WTC11 (cell line): ENCODE data around the gene ANKIB1. TPM values are rescaled to one million over a fixed set of nuclear protein-coding genes. Genes with fewer than 3 reads are reported as not detected.

Experiments
- ATAC-seq: fragments of 200-7000 bp; cut with Tn5 transposase; 2 replicates; pipeline ENCODE4 v1.10.0; 2021; ENCODE audit warnings: mild to moderate bottlenecking, moderate library complexity
- CTCF ChIA-PET: fragments of 300-600 bp; sonication (Branson Sonifier 250); formaldehyde crosslinking; loops from one replicate; lab custom pipeline; 2021; ENCODE audit warnings: antibody characterized with exemption; lab: Charles Lee
- POLR2A ChIA-PET: fragments of 350-600 bp; sonication (Branson Sonifier 250); formaldehyde crosslinking; loops from one replicate; lab custom pipeline; 2021; ENCODE audit warnings: antibody characterized with exemption; lab: Charles Lee
- DNase-seq: peaks from one replicate; pipeline ENCODE4 v3.0.0; 2021; ENCODE audit warnings: low spot score
- H3K27ac Mint-ChIP-seq: 2 replicates; pipeline ENCODE4 v1.8.0; 2021; ENCODE audit warnings: mixed read lengths
- H3K27me3 Mint-ChIP-seq: 2 replicates; pipeline ENCODE4 v1.8.0; 2021; ENCODE audit warnings: low read depth, mild to moderate bottlenecking, moderate library complexity, mixed read lengths
- H3K36me3 Mint-ChIP-seq: 2 replicates; pipeline ENCODE4 v1.8.0; 2021; ENCODE audit warnings: mixed read lengths
- H3K4me1 Mint-ChIP-seq: 2 replicates; pipeline ENCODE4 v1.8.0; 2022; ENCODE audit warnings: mixed read lengths
- H3K4me3 Mint-ChIP-seq: 2 replicates; pipeline ENCODE4 v1.8.0; 2021; ENCODE audit warnings: mild to moderate bottlenecking, moderate library complexity, mixed read lengths
- H3K9me3 Mint-ChIP-seq: 2 replicates; pipeline ENCODE4 v1.8.0; 2021; ENCODE audit warnings: mixed read lengths
- ELF4 ChIP-seq: sonication (generic); formaldehyde crosslinking; IDR thresholded peaks from 2 replicates; pipeline ENCODE4 v1.8.1; 2022; ENCODE audit warnings: low read depth, mild to moderate bottlenecking, moderate library complexity, missing genetic modification reagents
- EMX1 ChIP-seq: fragments of 250-450 bp; sonication (Bioruptor Pico); IDR thresholded peaks from 2 replicates; pipeline ENCODE4 v1.8.0; 2021; ENCODE audit warnings: mild to moderate bottlenecking
- GRHL2 ChIP-seq: fragments of 250-450 bp; sonication (Bioruptor Pico); IDR thresholded peaks from 2 replicates; pipeline ENCODE4 v1.8.0; 2022; ENCODE audit warnings: mild to moderate bottlenecking, moderate library complexity; ENCODE audit not compliant: insufficient replicate concordance, severe bottlenecking
- IRF2 ChIP-seq: sonication (generic); formaldehyde crosslinking; IDR thresholded peaks from 2 replicates; pipeline ENCODE4 v1.8.0; 2022; ENCODE audit warnings: low read depth, missing genetic modification reagents, borderline replicate concordance
- JAZF1 ChIP-seq: fragments of 250-450 bp; sonication (Bioruptor Pico); IDR thresholded peaks from 2 replicates; pipeline ENCODE4 v1.9.0; 2021; ENCODE audit warnings: moderate library complexity, mild to moderate bottlenecking, inconsistent platforms
- KAT7 ChIP-seq: sonication (generic); formaldehyde crosslinking; IDR thresholded peaks from 2 replicates; pipeline ENCODE4 v1.8.1; 2023; ENCODE audit warnings: missing genetic modification reagents, mild to moderate bottlenecking, borderline replicate concordance
- SMAD3 ChIP-seq: sonication (generic); formaldehyde crosslinking; IDR thresholded peaks from 2 replicates; pipeline ENCODE4 v1.8.0; 2022; ENCODE audit warnings: missing genetic modification reagents, mild to moderate bottlenecking, borderline replicate concordance
- SOX15 ChIP-seq: fragments of 250-450 bp; sonication (Bioruptor Pico); IDR thresholded peaks from 2 replicates; pipeline ENCODE4 v1.9.0; 2021; ENCODE audit warnings: mild to moderate bottlenecking
- ZBTB21 ChIP-seq: sonication (generic); formaldehyde crosslinking; IDR thresholded peaks from 2 replicates; pipeline ENCODE4 v1.8.1; 2023; ENCODE audit warnings: mild to moderate bottlenecking, missing genetic modification reagents, borderline replicate concordance
- ZNF121 ChIP-seq: sonication (generic); formaldehyde crosslinking; IDR thresholded peaks from 2 replicates; pipeline ENCODE4 v1.8.0; 2023; ENCODE audit warnings: missing genetic modification reagents
- ZNF263 ChIP-seq: sonication (generic); formaldehyde crosslinking; IDR thresholded peaks from 2 replicates; pipeline ENCODE4 v1.8.1; 2022; ENCODE audit warnings: low read depth, mild to moderate bottlenecking, moderate library complexity, missing genetic modification reagents
- ZNF423 ChIP-seq: fragments of 250-450 bp; sonication (Bioruptor Pico); IDR thresholded peaks from 2 replicates; pipeline ENCODE4 v2.1.2; 2022; ENCODE audit warnings: mild to moderate bottlenecking, moderate library complexity
- total RNA-seq: library from RNA; stranded (reverse); gene quantifications from 3 replicates; pipeline ENCODE4 v1.2.3, GENCODE V29; 2021
- TF ChIP-seq, protein P1 (sequence below): fragments of 250-450 bp; sonication (Bioruptor Pico); IDR thresholded peaks from 2 replicates; pipeline ENCODE4 v1.9.0; 2021; ENCODE audit warnings: mild to moderate bottlenecking, borderline replicate concordance
- TF ChIP-seq, protein P2 (sequence below): sonication (generic); formaldehyde crosslinking; IDR thresholded peaks from 2 replicates; pipeline ENCODE4 v1.8.0; 2023; ENCODE audit warnings: mild to moderate bottlenecking, missing genetic modification reagents
- TF ChIP-seq, protein P3 (sequence below): sonication (generic); formaldehyde crosslinking; IDR thresholded peaks from 2 replicates; pipeline ENCODE4 v1.8.0; 2022; ENCODE audit warnings: mild to moderate bottlenecking, missing genetic modification reagents
- TF ChIP-seq, protein P4 (sequence below): sonication (generic); formaldehyde crosslinking; IDR thresholded peaks from 2 replicates; pipeline ENCODE4 v1.8.0; 2022; ENCODE audit warnings: missing genetic modification reagents
- TF ChIP-seq, protein P5 (sequence below): sonication (generic); formaldehyde crosslinking; IDR thresholded peaks from 2 replicates; pipeline ENCODE4 v1.8.1; 2023; ENCODE audit warnings: mild to moderate bottlenecking, missing genetic modification reagents, moderate library complexity

Gene ANKIB1
- total RNA-seq, 1 experiment from 2014 or later = 38.5 TPM

DNA sequence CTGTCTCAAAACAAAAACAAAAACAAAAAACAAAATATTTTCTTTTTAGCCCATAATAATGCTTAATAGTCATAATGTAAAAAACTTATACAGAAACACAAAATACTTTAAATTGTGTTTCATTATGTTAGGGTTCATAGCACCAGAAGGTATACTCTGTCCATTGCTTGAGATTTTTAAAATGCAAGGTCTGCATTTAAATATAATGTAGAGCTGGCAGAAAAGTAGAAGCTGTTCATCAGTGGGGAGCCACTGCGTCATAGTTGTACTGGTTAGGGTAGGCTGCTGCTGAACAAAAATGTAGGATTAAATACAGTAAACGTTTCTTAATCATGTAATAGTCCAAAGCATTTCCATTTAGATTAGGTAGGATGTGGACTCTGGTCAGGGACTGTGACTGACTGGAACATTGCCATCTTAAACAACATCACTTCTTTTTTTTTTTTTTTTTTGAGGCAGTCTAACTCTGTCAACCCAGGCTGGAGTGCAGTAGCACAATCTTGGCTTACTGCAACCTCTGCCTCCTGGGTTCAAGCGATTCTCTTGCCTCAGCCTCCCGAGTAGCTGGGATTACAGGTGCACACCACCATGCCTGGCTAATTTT is 85.2 kb downstream of the ANKIB1 start (continued):
- TF ChIP-seq, protein P1, sequence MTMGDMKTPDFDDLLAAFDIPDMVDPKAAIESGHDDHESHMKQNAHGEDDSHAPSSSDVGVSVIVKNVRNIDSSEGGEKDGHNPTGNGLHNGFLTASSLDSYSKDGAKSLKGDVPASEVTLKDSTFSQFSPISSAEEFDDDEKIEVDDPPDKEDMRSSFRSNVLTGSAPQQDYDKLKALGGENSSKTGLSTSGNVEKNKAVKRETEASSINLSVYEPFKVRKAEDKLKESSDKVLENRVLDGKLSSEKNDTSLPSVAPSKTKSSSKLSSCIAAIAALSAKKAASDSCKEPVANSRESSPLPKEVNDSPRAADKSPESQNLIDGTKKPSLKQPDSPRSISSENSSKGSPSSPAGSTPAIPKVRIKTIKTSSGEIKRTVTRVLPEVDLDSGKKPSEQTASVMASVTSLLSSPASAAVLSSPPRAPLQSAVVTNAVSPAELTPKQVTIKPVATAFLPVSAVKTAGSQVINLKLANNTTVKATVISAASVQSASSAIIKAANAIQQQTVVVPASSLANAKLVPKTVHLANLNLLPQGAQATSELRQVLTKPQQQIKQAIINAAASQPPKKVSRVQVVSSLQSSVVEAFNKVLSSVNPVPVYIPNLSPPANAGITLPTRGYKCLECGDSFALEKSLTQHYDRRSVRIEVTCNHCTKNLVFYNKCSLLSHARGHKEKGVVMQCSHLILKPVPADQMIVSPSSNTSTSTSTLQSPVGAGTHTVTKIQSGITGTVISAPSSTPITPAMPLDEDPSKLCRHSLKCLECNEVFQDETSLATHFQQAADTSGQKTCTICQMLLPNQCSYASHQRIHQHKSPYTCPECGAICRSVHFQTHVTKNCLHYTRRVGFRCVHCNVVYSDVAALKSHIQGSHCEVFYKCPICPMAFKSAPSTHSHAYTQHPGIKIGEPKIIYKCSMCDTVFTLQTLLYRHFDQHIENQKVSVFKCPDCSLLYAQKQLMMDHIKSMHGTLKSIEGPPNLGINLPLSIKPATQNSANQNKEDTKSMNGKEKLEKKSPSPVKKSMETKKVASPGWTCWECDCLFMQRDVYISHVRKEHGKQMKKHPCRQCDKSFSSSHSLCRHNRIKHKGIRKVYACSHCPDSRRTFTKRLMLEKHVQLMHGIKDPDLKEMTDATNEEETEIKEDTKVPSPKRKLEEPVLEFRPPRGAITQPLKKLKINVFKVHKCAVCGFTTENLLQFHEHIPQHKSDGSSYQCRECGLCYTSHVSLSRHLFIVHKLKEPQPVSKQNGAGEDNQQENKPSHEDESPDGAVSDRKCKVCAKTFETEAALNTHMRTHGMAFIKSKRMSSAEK (CRISPR knock-in tag) = no peak
- TF ChIP-seq SMAD3 (CRISPR knock-in tag) (no peak), ZNF121 (CRISPR knock-in tag) (no peak), KAT7 (no peak), ZNF263 (CRISPR knock-in tag) (no peak)
- TF ChIP-seq, protein P2, sequence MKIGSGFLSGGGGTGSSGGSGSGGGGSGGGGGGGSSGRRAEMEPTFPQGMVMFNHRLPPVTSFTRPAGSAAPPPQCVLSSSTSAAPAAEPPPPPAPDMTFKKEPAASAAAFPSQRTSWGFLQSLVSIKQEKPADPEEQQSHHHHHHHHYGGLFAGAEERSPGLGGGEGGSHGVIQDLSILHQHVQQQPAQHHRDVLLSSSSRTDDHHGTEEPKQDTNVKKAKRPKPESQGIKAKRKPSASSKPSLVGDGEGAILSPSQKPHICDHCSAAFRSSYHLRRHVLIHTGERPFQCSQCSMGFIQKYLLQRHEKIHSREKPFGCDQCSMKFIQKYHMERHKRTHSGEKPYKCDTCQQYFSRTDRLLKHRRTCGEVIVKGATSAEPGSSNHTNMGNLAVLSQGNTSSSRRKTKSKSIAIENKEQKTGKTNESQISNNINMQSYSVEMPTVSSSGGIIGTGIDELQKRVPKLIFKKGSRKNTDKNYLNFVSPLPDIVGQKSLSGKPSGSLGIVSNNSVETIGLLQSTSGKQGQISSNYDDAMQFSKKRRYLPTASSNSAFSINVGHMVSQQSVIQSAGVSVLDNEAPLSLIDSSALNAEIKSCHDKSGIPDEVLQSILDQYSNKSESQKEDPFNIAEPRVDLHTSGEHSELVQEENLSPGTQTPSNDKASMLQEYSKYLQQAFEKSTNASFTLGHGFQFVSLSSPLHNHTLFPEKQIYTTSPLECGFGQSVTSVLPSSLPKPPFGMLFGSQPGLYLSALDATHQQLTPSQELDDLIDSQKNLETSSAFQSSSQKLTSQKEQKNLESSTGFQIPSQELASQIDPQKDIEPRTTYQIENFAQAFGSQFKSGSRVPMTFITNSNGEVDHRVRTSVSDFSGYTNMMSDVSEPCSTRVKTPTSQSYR (CRISPR knock-in tag) = no peak
- TF ChIP-seq, protein P3, sequence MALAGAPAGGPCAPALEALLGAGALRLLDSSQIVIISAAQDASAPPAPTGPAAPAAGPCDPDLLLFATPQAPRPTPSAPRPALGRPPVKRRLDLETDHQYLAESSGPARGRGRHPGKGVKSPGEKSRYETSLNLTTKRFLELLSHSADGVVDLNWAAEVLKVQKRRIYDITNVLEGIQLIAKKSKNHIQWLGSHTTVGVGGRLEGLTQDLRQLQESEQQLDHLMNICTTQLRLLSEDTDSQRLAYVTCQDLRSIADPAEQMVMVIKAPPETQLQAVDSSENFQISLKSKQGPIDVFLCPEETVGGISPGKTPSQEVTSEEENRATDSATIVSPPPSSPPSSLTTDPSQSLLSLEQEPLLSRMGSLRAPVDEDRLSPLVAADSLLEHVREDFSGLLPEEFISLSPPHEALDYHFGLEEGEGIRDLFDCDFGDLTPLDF (CRISPR knock-in tag) = no peak

DNA sequence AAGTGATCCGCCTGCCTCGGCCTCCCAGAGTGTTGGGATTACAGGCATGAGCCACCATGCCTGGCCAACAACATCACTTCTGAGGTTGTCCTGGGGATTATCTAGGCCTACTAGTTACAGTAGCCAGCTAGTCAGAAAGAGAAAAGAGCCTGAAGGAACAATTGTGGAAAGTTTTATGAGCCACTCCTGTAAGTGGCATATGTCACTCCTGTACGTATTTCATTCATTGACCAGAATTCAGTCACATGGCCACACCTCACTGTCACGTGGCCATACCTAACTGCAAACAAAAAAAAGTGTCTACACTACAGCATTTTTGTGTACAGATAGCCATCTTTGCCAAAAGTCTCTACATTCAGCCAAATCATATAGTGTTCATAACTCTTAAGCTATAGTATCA is 85.7 kb downstream of the ANKIB1 start:
- H3K4me3 Mint-ChIP-seq = no peak overlapping the region
- no peak overlapping the region for H3K27ac Mint-ChIP-seq
- POLR2A ChIA-PET = no interaction called here
- CTCF ChIA-PET = no interaction called here
- TF ChIP-seq GRHL2 (CRISPR knock-in tag) = no peak
- TF ChIP-seq, protein P4, sequence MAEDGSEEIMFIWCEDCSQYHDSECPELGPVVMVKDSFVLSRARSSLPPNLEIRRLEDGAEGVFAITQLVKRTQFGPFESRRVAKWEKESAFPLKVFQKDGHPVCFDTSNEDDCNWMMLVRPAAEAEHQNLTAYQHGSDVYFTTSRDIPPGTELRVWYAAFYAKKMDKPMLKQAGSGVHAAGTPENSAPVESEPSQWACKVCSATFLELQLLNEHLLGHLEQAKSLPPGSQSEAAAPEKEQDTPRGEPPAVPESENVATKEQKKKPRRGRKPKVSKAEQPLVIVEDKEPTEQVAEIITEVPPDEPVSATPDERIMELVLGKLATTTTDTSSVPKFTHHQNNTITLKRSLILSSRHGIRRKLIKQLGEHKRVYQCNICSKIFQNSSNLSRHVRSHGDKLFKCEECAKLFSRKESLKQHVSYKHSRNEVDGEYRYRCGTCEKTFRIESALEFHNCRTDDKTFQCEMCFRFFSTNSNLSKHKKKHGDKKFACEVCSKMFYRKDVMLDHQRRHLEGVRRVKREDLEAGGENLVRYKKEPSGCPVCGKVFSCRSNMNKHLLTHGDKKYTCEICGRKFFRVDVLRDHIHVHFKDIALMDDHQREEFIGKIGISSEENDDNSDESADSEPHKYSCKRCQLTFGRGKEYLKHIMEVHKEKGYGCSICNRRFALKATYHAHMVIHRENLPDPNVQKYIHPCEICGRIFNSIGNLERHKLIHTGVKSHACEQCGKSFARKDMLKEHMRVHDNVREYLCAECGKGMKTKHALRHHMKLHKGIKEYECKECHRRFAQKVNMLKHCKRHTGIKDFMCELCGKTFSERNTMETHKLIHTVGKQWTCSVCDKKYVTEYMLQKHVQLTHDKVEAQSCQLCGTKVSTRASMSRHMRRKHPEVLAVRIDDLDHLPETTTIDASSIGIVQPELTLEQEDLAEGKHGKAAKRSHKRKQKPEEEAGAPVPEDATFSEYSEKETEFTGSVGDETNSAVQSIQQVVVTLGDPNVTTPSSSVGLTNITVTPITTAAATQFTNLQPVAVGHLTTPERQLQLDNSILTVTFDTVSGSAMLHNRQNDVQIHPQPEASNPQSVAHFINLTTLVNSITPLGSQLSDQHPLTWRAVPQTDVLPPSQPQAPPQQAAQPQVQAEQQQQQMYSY (CRISPR knock-in tag) = no peak
- TF ChIP-seq, protein P1 (CRISPR knock-in tag) = no peak
- no peak for TF ChIP-seq IRF2
- no peak for TF ChIP-seq JAZF1
- no peak for TF ChIP-seq SOX15 (CRISPR knock-in tag)
- no peak for TF ChIP-seq ELF4 (CRISPR knock-in tag)
- TF ChIP-seq ZNF423 (CRISPR knock-in tag) = no peak
- TF ChIP-seq ZBTB21 = no peak
- TF ChIP-seq EMX1 = no peak
- TF ChIP-seq, protein P5, sequence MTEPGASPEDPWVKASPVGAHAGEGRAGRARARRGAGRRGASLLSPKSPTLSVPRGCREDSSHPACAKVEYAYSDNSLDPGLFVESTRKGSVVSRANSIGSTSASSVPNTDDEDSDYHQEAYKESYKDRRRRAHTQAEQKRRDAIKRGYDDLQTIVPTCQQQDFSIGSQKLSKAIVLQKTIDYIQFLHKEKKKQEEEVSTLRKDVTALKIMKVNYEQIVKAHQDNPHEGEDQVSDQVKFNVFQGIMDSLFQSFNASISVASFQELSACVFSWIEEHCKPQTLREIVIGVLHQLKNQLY (CRISPR knock-in tag) = no peak
- no peaks in the 10 kb centered on the region for H3K27me3 Mint-ChIP-seq
- H3K36me3 Mint-ChIP-seq = peaks cover 8% of the 10 kb centered on the region
- ATAC-seq (no peak), DNase-seq (no peak)
- H3K4me1 Mint-ChIP-seq = no peaks in the 10 kb centered on the region
- peaks cover 9% of the 10 kb centered on the region for H3K9me3 Mint-ChIP-seq
